NCI-H69 (cell line): ENCODE results near the gene DAPK1.

Experiments used
- DNase-seq: peaks from one replicate; lab custom pipeline; 2025; lab: John Stamatoyannopoulos, UW

Gene DAPK1

DNA sequence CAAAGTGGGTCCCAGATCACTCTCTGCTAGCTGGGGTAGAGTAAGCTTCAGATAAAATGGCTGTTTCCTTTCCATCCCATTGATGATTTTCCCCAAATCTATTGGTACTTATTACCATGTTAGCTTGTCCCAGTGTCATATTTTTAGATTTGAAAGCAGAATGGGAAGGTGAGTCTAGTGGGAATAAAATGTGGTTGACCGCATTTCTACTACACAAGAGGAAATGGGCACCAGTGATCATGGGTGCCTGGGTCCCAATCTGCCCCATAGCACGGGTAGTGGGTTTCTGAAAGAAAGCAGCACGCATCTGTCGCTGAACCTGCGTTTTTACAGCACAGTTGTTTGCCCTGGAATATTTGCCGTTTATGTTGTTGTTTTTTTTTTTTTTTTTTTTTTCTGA is 20.1 kb downstream of the DAPK1 start:
- no peak for DNase-seq

DNA sequence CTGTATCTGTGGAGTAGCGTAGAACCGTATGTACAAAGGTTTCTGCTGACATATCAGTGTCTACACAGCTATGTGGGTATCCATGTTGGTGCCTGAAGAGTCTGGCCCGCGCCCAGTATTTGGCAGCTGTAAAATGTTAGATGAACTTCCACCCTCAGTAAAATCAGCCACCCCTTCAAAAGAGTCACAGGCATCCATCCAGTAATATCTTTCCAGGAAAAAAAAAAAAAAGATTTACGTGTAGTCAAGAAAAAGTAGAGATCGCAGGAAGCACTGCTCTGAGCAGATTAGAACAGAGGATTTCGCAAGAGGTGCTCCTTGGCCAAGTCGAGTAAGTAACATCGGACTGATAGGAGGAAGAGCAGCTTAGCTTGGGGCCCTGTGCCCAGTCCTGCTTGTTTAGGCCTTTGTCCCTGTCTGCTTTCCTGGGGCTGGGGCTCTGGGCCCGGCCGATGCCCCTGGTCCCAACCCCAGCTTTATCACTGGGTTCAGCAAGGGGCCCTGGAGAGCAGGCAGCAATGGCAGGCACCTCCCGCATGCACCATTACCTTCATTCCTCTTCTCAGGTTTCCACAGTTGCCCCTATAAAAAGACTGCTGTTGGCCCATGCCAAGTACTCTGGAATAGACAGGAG is 21.2 kb downstream of the DAPK1 start:
- no peak for DNase-seq

DNA sequence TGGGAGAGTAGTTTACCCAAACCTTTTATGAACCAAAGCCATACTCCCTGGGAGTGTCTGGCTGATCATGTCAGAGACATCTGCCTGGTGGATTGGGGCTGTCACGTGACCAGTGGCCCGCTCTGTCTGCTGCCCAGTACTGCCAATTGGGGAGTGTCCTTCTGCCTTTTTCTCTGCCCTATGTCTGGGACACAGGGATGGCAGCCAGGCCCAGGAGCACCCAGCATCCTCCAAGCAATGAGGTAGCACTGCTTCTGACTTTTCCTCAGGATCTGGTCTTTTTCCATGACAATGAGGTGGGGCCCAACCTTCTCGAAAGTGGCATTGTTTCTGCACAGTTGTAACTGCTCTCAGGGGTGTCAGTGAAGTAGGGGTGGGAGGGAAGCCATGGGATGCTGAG is 21.8 kb downstream of the DAPK1 start:
- no peak for DNase-seq

DNA sequence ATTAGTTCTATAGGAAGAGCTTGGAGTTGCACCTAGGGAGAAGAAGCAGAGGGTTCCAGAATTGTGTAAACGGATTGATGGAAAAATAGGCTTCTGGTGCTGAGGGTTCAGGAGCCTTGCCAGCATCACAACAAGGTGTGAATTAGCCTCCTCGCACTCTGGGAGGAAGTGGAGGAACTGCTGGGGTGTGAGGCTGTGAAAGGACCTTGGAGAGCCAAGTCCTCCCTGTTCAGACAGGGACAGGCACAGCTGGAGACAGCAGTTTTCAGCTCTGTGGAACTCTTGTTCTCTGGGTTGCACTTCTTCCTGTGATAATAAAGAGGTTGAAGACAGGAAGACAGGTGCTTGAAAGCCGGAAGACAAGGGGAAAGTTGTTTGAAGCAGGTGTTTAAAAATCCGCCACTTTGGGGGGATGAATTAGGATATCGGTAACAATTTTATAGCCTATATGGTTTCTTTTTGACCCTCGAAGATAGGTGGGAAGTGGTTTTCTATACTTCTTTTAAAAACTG is 22.6 kb downstream of the DAPK1 start:
- DNase-seq: no peak

DNA sequence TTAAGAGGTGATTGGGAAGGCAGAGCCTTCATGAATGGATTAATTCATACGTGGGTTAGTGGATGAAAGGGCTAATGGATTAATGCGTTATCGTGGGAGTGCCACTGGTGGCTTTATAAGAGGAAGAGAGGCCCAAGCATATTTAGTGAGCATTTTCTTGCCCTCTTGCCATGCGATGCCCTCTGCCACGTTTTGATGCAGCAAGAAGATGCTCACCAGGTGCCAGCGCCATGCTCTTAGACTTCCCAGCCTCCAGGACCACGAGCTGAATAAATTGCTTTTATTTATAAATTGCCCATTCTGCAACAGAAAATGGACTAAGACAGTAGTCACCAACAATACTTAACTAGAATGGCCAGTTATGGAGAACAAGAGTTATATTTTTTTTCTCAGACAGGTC is 24.2 kb downstream of the DAPK1 start:
- no peak for DNase-seq

DNA sequence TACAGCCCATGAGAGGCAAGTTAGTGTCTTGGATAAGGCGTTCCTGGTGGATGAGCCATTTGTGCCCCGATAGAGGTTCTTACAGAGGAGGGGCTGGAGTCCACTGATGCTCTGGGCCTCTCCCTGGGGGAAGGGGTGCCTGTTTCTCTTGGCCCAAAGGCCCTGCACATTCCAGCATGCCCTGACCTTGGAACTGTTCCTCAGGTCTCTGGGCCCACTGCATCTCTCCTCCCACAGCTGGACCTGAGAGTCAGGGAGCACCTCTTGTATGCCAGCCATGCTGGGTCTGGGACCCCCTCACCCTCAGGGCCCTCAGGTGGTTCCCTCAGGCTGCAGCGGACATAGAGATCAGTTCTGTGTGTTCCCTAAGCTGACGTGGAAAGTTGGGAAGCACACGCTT is 26.4 kb downstream of the DAPK1 start:
- no peak for DNase-seq

DNA sequence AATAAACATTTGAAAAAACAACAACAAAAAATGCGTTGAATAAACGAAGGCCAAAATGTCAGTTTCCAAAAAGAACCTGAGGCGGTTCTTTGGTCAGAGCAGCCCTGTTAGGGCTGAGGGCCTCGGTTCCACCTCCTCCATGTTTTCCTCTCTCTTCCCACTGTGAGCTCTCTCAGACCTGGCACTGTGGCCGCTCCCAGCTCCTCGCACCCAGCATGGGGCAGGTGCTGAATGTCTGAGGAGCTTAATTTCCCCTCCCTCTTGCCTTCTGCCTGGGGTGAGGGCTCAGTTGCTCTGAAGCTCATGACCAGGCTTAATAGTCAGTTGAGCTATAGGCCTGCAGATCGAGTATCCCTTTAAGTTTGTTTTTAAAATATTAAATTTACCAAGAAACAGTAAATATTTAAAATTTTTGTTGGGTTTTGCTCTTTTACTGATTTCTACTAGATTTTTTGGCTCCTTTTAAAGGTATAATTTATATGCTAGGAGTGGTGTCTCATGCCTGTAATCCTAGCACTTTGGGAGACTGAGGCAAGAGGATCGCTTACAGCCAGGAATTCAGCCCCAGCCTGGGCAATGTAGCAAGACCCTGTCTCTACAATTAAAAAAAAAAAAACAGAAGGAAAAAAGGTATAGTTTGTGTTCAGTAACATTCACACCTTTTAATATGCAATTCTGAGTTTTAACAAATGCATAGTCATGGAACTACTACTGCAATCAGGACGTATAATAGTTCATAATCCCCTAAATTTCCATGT is 28.1 kb downstream of the DAPK1 start:
- DNase-seq: no peak

DNA sequence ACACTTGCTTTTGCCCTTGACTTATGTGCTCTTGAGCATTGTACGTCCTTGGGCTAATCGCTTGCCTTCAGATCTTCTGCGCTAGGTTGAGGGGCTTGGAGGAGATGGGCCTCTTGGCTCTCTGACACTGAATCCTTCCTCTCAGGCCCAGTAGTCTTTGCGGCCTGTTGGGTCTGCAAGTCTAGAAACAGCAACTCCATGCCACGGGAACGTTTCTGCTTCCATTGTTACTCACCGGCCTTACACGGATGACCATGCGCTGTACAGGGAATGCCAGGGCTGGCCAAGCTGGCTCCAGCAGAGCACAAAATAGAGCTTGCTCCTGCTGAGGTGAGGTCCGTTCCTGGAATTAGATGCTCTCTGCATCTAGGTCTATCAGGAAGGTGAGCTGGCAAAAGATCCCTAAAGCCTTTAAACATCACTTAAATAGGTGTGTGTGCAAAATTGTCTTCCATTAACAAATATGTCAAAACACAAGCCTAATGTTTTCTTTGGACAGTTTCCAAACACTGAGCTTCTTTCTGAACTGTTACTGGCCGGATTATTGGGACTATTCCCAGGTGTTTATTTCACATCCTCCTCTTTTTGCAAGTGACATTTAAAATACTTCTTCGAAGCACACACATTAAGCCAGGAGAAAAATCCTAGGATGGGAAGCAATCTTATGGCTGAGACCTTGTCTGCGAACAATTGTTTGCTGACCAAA is 29.7 kb downstream of the DAPK1 start:
- peak; percentile 56 for DNase-seq

DNA sequence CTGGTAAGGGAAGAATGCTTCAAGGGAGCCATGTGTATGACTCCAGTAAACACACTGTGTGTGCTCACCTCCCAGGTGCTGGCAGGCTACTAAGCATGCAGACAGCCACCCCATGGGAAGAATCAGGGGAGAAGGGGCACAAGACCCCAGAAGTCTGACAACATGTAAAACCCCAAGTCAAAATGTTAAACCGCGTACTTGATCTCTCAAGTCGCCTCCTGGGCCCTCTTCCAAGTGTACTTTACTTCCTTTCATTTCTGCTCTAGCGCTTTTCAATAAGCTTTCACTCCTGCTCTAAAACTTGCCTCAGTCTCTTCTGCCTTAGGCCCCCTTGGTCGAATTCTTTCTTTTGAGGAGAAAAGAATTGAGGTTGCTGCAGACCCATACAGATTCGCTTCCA is 31.3 kb downstream of the DAPK1 start:
- no peak for DNase-seq

DNA sequence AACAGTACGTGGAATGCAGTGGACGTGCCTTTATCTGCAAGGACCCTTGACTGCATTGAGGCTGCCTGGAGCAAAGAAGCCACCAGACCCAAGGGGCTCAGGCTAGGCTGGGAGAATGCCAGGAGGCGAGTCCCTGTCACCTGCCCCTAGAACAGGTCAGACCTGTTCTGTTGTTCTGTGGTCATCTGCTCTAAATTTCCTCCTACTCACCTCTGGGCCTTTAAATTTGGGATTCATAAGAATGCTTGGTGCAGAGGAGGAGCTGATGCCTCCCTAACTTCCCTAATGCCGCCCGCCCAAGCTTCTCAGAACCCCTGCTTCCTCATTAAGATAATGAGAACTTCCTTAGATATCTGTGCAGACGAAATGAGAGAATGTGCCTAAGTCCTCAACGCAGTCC is 32.0 kb downstream of the DAPK1 start:
- DNase-seq: no peak

DNA sequence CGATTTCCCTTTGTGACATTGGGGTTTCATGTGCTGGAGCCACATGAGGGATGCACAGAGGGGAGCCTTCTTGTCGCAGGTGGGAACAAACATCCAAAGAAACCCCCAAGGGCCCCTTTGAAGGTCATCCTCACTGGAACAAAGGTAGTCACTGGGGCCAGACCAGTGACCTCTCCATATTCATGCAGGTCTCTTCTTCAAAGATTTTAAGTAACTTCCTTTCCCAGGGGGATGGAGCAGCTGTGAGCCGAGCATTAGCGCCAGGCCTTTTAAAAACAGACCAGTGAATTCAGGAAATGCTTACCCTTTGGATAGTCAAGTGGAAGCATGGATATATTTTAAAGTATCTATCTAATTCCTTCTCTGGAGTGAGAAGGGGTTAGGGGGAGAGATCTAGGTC is 33.0 kb downstream of the DAPK1 start:
- DNase-seq: peak; percentile 11

DNA sequence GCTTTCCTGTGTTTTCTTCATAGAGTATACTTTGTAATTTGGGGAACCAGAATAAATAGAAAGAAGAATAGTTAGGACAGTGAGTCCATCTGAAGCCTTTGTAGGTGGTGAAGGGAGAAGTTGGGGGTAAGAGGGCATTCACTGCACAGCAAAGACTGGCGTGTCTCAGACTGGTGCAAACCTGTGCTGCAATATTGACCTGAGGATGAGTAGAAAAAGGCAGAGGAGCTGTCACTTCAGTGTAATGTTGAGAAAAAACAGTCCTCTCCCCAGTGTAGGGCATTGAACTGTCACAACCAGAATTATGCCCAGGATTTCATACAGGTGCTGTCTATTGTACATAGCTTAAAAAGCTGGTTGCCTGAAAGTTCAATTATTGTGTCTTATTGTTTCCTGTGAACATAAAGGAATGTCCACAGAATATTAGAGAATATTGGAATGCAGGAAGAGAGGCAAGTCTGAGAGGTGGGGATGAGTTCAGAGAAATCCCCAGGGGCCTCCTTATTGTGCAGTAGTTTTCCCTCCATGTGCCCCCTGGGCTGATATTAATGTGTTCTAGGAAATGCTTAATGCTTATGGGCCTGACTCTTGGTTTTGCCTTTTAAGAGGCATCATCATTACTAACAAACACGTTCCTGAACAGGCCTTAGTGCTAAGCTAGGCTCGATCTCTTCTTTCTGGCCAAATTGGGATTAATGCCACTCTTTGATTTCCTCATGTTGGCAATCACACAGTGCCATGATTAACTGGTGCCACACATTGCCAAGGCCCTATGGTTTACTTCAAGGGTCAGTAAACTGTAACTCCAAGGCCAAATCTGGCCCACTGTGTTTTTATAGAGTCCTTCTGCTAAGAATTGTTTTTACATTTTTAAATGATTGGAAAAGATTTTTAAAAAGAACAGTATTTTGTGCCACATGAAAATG is 34.0 kb downstream of the DAPK1 start:
- DNase-seq: peak; percentile 13

DNA sequence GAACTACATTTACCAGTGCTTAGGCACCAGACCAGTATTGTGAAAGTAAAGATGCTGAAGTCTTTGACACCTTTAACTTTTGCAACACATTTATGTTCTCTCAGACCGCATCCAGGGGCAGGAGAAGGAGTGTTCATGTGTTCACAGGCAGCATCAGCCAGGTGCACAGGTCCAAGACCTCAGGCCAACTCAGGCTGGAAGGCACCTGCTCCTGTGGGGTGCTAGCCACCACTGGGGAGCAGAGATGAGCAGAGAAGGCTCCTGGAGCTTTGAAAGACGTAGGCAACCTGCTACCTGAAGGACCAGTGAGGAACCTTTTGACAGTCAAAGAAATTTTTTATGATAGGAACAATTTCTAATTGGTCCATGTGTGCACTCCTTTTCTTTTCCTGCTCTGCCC is 35.6 kb downstream of the DAPK1 start:
- no peak for DNase-seq

DNA sequence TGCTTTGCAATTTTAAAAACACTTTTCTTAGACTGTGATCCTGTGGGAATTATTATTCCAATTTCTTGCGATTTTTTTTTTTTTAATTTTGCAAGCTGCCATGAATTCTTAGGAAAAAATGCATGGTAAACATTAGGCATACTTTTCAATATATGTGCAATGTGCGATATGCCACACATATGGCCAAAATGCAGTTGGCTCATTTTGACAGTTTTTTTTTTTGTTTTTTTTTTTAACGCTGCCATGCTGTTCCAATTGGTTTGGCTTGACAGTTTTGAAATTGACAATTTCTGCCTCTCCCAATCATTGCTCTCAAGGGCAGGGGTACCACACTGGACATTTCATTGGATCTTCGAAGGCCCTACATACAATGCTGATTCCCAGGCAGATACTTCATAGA is 36.4 kb downstream of the DAPK1 start:
- no peak for DNase-seq

DNA sequence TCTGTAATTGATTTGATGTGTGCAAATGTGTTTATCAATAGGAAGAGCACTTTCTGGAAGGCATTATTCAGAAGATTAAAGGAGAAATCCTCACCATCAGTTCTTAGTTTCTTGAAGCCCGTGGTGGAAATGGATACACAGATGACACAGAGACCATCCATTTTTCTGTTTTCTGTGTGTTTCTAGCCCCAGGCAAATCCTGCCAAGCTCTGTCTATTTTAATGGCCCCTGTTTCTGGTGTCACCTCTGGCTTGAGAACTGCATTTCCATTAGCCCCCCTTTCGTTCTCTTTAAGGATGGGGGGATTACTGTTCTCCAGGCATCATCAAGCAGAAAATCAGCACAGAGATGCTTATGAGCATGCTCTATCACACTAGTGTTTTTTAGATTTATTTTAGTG is 37.3 kb downstream of the DAPK1 start:
- DNase-seq: no peak

DNA sequence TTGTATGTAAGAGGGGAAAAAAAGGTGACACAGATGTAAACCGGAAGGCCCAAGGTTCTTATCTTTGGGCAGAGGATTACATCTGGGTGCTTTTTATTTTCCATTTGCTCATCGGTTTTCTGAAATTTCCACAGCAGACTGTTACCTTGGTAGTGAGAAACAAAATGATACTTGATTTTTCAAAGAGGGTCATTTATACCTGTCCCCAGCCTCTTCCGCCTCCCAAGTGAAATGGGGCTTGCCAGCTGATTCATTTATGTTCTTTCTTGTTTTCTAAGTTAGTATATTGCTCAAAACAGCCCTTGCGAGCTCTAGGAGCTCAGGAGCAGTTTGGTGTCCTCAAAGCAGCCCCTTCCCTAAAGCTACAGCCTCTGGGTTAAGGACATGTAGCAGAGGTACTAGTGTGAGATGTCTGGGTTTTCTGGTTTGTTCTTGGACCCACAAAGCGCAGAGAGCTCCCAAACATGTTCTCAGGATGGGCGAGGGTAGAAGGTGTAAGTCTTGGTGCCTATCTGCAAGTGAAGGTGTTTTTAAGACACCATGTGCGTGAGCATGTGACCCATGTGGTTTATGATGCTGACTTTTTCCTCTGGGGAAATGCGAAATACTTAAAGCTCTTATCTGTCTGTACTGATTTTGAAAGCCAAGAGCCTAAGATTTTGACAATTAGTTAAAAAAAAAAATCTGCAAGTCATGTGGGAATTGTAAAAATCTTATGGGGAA is 38.3 kb downstream of the DAPK1 start:
- DNase-seq: no peak

DNA sequence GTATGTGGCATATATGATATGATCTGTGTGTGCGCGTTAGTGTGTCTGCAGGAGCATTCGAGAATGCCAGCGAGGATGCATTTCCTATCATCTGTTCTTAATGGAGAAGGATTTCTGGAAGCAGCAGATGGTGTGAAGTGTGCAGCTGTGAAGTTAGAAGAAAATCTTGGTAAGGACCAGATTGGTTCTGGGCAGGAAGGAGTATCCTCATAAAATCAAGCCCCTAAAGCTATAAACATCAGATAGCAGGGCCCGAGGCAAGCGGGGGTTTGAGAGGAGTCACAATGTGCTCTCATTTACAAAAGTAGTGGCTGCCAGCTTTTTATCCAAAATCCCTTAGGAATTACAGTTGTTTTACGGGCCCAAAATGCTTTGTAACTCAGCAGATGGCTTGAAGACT is 40.0 kb downstream of the DAPK1 start:
- DNase-seq: no peak

DNA sequence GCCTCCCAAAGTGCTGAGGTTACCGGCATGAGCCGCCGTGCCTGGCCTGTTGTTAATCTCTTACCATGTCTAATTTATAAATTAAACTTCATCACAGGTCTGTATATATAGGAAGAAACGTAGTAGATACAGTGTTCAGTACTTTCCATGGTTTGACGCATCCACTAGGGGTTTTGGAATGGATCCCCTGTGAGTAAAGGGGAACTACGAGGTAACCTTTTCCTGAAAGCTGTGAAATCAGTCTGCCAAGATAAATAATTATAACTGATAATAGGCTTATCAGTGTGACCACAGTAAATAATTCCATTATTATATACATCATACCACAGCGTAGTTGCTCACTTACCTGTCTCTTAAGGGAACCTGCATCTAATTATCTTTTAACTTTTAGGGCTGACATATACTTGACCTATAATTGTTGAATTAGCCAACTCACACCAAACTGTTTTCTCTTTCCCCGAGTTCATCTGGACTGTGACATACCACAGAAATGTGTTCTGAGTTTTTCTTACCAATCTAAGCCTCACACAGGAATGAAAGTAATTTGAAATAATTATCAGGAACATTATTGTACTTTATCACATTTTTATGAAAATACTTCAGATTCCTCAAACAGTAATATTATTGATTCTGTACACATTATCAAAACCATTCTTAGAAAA is 42.9 kb downstream of the DAPK1 start:
- DNase-seq: no peak

DNA sequence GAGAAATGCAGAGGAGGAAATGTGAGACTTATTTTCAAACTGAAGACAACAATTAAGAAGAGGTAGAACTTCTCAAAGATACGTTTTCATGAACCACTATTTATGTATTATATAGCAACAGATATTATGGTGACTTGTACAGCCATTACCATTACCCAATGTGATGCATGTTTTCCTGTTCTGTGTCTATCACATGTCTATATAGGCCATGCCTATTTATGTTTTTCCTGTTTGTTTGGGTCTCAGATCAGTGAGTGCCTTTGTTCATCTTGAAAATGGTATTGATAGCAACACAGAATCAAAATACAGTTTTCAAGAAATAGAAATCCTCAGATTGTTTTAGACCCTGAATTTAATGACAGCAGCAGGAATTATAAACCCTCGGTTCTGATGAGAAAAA is 44.0 kb downstream of the DAPK1 start:
- DNase-seq: no peak

DNA sequence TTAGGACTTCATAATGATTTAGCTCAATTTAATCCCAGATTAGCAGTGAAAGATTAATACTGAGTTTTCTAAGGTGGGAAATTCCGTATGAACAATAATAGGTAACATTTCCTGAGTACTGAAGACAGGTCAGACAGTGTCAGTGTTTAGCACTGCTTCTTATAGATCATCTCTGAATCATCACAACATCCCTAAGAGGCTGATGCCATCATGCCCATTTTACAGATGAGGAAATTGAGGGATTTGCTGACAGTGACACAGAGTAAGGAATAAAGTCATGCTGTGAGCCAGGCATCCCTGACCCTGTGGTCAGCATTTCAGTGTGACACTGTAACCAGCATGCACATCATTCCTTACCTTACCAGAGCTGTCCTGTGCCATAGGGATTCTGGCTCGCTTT is 44.5 kb downstream of the DAPK1 start:
- DNase-seq: no peak

DNA sequence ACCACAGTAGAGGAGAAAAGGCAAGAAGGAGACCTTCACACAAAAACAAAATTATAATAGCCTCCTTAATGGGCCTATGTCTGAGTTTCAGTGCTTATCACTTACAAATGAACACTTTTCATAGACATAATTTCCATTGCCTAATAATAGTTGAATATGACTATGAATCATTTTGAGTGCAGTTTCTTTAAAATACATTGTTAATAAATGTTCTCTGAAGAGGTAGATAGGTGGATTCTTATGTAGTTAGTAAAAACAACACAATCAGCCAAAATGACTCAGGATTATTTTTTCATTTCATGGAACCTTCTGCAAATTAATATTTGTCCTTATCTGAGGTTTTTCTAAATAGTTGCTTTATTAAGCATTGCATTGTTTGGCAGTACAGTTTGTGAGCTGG is 45.6 kb downstream of the DAPK1 start:
- DNase-seq: no peak
